ENCODE data around the gene HERC4.

HERC4 gene

DNA sequence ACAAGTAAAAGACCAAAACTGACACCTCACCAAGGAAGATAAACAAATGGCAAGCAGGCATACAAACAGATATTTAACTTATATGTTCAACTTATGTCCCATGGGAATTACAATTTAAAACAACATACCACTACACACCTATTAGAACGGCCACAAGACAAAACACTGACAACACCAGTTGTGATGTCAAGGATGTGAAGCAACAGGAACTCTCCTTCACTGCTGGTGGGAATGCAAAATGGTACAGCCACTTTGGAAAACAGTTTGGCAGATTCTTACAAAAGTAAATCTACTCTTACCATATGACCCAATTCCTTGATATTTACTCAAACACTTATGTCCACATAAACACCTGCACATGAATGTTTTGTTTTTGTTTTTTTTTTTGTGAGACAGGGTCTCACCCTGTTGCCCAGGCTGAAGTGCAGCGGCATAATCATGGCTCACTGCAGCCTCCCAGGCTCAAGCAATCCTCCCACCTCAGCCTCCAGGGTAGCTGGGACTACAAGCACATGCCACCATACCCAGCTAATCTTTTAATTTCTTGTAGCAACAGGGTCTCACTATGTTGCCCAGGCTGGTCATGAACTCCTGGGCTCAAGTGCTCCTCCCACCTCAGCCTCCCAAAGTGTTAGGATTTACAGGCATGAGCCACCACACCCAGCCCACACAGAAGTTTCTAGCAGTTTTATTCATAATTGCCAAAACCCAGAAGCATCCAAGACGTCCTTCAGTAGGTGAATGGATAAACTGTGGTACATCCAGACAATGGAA is 27.3 kb downstream of the HERC4 start:
- no peak for DNase-seq
- TF ChIP-seq, protein P1, sequence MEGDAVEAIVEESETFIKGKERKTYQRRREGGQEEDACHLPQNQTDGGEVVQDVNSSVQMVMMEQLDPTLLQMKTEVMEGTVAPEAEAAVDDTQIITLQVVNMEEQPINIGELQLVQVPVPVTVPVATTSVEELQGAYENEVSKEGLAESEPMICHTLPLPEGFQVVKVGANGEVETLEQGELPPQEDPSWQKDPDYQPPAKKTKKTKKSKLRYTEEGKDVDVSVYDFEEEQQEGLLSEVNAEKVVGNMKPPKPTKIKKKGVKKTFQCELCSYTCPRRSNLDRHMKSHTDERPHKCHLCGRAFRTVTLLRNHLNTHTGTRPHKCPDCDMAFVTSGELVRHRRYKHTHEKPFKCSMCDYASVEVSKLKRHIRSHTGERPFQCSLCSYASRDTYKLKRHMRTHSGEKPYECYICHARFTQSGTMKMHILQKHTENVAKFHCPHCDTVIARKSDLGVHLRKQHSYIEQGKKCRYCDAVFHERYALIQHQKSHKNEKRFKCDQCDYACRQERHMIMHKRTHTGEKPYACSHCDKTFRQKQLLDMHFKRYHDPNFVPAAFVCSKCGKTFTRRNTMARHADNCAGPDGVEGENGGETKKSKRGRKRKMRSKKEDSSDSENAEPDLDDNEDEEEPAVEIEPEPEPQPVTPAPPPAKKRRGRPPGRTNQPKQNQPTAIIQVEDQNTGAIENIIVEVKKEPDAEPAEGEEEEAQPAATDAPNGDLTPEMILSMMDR (IDR thresholded peaks at IDR 0.05; ENCODE audit: low read depth, low read length), result no peak
- Histone ChIP-seq H3K4me3 (ENCODE audit: low read depth, low read length) (no peak overlapping the region), H3K27me3 (no peaks in the 10 kb centered on the region), H3K9me3 (no peaks in the 10 kb centered on the region), H3K4me1 (no peaks in the 10 kb centered on the region), H3K36me3 (no peaks in the 10 kb centered on the region; the same call in 1 of the 2 replicates)

DNA sequence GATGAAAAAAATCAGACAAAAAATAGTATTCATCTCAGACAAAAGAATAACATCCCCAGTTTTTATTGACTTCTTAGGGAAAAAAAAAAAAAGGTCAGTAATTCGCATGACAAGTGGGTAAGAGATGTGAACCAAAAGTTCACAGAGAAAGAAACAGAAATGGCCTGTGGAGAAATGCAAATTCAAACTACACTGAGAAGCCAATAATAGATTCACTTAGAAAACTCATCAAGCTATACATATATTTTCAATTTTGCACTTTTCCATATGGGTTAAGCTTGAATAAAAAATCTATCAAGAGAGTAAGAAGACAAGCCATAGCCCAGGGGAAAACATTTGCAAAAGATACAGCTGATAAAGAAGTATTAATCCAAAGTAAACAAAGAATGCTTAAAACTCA is 28.0 kb downstream of the HERC4 start:
- DNase-seq, result no peak
- Histone ChIP-seq H3K4me3 (ENCODE audit: low read depth, low read length) (no peak overlapping the region), H3K27me3 (no peaks in the 10 kb centered on the region), H3K4me1 (no peaks in the 10 kb centered on the region), H3K36me3 (no peaks in the 10 kb centered on the region; the same call in 1 of the 2 replicates), H3K9me3 (no peaks in the 10 kb centered on the region)
- TF ChIP-seq, protein P1 (IDR thresholded peaks at IDR 0.05; ENCODE audit: low read depth, low read length), result no peak

DNA sequence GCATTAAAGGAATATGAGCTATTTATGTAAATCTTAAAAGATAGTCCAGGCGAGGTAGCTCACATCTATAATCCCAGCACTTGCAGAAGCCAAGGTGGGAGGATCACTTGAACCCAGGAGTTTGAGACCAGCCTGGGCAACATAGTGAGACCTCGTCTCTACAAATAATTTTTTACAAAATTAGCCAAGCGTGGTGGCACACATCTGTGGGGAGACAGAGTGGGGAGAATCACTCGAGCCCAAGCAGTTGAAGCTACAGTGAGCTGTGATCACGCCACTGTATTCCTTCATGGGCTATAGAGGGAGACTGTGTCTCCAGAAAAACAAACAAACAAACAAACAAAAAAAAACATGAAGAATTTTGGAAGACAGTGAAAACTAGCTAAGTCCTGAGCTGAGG is 28.4 kb downstream of the HERC4 start:
- Histone ChIP-seq H3K27me3 (no peaks in the 10 kb centered on the region), H3K4me3 (ENCODE audit: low read depth, low read length) (no peak overlapping the region), H3K36me3 (no peaks in the 10 kb centered on the region; the same call in 1 of the 2 replicates), H3K9me3 (no peaks in the 10 kb centered on the region), H3K4me1 (no peaks in the 10 kb centered on the region)
- no peak for DNase-seq
- TF ChIP-seq, protein P1 (IDR thresholded peaks at IDR 0.05; ENCODE audit: low read depth, low read length), result no peak

DNA sequence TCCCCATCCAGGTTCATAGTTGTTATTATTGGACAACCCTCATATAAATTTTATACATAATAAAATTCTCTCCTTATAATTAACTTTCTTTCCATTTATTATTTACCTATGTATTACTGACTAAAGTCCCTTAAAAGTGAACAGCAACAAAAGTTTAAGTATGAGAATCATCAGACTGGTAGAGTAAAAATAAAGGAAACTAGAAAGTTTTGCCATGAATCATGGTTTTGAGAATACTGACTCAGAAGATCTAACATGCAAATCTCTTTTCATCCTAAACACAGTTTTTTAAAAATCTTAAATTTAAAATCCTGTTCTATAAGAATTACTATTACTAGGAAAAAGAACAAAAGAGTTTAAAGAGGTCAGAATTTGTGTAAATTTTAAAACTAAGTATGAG is 32.1 kb downstream of the HERC4 start:
- Histone ChIP-seq H3K27me3 (no peaks in the 10 kb centered on the region), H3K4me3 (ENCODE audit: low read depth, low read length) (no peak overlapping the region), H3K9me3 (no peaks in the 10 kb centered on the region), H3K36me3 (no peaks in the 10 kb centered on the region; the same call in 1 of the 2 replicates), H3K4me1 (no peaks in the 10 kb centered on the region)
- TF ChIP-seq, protein P1 (IDR thresholded peaks at IDR 0.05; ENCODE audit: low read depth, low read length), result no peak
- no peak for DNase-seq

GRCh38 chr10:68032113-68032512 is 43.0 kb downstream of the HERC4 start:
- Histone ChIP-seq H3K27me3 (no peaks in the 10 kb centered on the region), H3K4me3 (ENCODE audit: low read depth, low read length) (no peak overlapping the region), H3K4me1 (no peaks in the 10 kb centered on the region), H3K36me3 (no peaks in the 10 kb centered on the region; the same call in 1 of the 2 replicates), H3K9me3 (no peaks in the 10 kb centered on the region)
- TF ChIP-seq, protein P1 (IDR thresholded peaks at IDR 0.05; ENCODE audit: low read depth, low read length), result no peak
- DNase-seq, result no peak

DNA sequence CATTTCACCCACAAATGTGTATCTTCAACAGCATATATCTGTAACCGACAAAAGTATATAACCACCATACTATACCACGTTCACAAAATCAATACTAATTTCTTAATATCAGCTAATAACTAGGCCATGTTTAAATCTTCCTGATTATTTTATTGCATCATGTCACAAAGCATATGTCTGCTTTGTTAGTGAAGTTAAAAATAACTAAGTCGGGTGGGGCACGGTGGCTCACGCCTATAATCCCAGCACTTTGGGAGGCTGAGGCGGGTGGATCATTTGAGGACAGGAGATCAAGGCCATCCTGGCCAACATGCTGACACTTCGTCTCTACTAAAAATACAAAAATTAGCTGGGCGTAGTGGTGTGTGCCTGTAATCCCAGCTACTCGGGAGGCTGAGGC is 47.7 kb downstream of the HERC4 start:
- Histone ChIP-seq H3K4me1 (no peaks in the 10 kb centered on the region), H3K9me3 (no peaks in the 10 kb centered on the region), H3K36me3 (no peaks in the 10 kb centered on the region; the same call in 1 of the 2 replicates), H3K27me3 (no peaks in the 10 kb centered on the region), H3K4me3 (ENCODE audit: low read depth, low read length) (no peak overlapping the region)
- no peak for DNase-seq
- TF ChIP-seq, protein P1 (IDR thresholded peaks at IDR 0.05; ENCODE audit: low read depth, low read length), result no peak

Data from BE2C (cell line).